Activated naive CD8-positive, alpha-beta T cell treated with anti-CD3 and anti-CD28 coated beads for 36 hours (primary cell): Measurements from ENCODE around the gene RGS7. TPM values are rescaled to one million over a fixed set of nuclear protein-coding genes. Genes with fewer than 3 reads are reported as not detected.

Experiments used
- DNase-seq: peaks from one replicate; pipeline ENCODE4 v3.0.0; 2021
- H3K27ac Mint-ChIP-seq: one replicate; pipeline ENCODE4 v1.8.0; 2022; ENCODE audit warnings: mild to moderate bottlenecking, moderate library complexity, mixed read lengths
- H3K27me3 Mint-ChIP-seq: one replicate; pipeline ENCODE4 v1.8.0; 2022; ENCODE audit warnings: mild to moderate bottlenecking, mixed read lengths
- H3K36me3 Mint-ChIP-seq: one replicate; pipeline ENCODE4 v1.8.0; 2021; ENCODE audit warnings: mild to moderate bottlenecking, mixed read lengths
- H3K4me1 Mint-ChIP-seq: one replicate; pipeline ENCODE4 v1.8.0; 2021; ENCODE audit warnings: mixed read lengths
- H3K4me3 Mint-ChIP-seq: one replicate; pipeline ENCODE4 v1.8.0; 2022; ENCODE audit warnings: mild to moderate bottlenecking, moderate library complexity, mixed read lengths
- H3K9me3 Mint-ChIP-seq: one replicate; pipeline ENCODE4 v1.8.0; 2022; ENCODE audit warnings: mixed read lengths
- total RNA-seq, 2 experiments: library from RNA; stranded (reverse); gene quantifications; one replicate each; pipeline ENCODE4 v1.2.3, GENCODE V29; 2021

RGS7 gene
- total RNA-seq, 2 experiments from 2014 or later: not detected

- no peaks in the 10 kb centered on the region for H3K4me1 Mint-ChIP-seq
- H3K27ac Mint-ChIP-seq: no peak overlapping the region
- no peaks in the 10 kb centered on the region for H3K27me3 Mint-ChIP-seq
- H3K9me3 Mint-ChIP-seq: no peaks in the 10 kb centered on the region
- H3K36me3 Mint-ChIP-seq: no peaks in the 10 kb centered on the region
- H3K4me3 Mint-ChIP-seq: no peak overlapping the region
- no peak for DNase-seq
Observed at GRCh38 chr1:240816472-240816871, 540.5 kb downstream of the RGS7 start.

- DNase-seq: no peak
- no peak overlapping the region for H3K4me3 Mint-ChIP-seq
- H3K9me3 Mint-ChIP-seq: no peaks in the 10 kb centered on the region
- no peak overlapping the region for H3K27ac Mint-ChIP-seq
- H3K36me3 Mint-ChIP-seq: no peaks in the 10 kb centered on the region
- no peaks in the 10 kb centered on the region for H3K27me3 Mint-ChIP-seq
- H3K4me1 Mint-ChIP-seq: no peaks in the 10 kb centered on the region
Observed at GRCh38 chr1:240813720-240814119, 543.3 kb downstream of the RGS7 start.

- H3K4me3 Mint-ChIP-seq: no peak overlapping the region
- no peak for DNase-seq
- H3K27me3 Mint-ChIP-seq: no peaks in the 10 kb centered on the region
- no peaks in the 10 kb centered on the region for H3K36me3 Mint-ChIP-seq
- no peak overlapping the region for H3K27ac Mint-ChIP-seq
- no peaks in the 10 kb centered on the region for H3K9me3 Mint-ChIP-seq
- no peaks in the 10 kb centered on the region for H3K4me1 Mint-ChIP-seq
Observed at GRCh38 chr1:240811256-240811655, 545.7 kb downstream of the RGS7 start.

- Mint-ChIP-seq H3K4me1 (no peaks in the 10 kb centered on the region), H3K27me3 (no peaks in the 10 kb centered on the region), H3K4me3 (no peak overlapping the region), H3K9me3 (no peaks in the 10 kb centered on the region), H3K36me3 (no peaks in the 10 kb centered on the region), H3K27ac (no peak overlapping the region)
- no peak for DNase-seq
Observed at GRCh38 chr1:240808381-240808780, 548.6 kb downstream of the RGS7 start.

- Mint-ChIP-seq H3K9me3 (no peaks in the 10 kb centered on the region), H3K4me3 (no peak overlapping the region), H3K36me3 (no peaks in the 10 kb centered on the region), H3K27me3 (no peaks in the 10 kb centered on the region), H3K4me1 (no peaks in the 10 kb centered on the region), H3K27ac (no peak overlapping the region)
- no peak for DNase-seq
Observed at GRCh38 chr1:240806200-240806745, 550.7 kb downstream of the RGS7 start.

GRCh38 chr1:240804475-240804874, 552.5 kb downstream of the RGS7 start:
- peaks cover 6% of the 10 kb centered on the region for H3K27me3 Mint-ChIP-seq
- H3K36me3 Mint-ChIP-seq: no peaks in the 10 kb centered on the region
- H3K9me3 Mint-ChIP-seq: no peaks in the 10 kb centered on the region
- no peak for DNase-seq
- no peak overlapping the region for H3K4me3 Mint-ChIP-seq
- no peaks in the 10 kb centered on the region for H3K4me1 Mint-ChIP-seq
- no peak overlapping the region for H3K27ac Mint-ChIP-seq

- H3K27ac Mint-ChIP-seq: no peak overlapping the region
- no peak overlapping the region for H3K4me3 Mint-ChIP-seq
- H3K4me1 Mint-ChIP-seq: no peaks in the 10 kb centered on the region
- H3K27me3 Mint-ChIP-seq: peaks cover 6% of the 10 kb centered on the region
- H3K36me3 Mint-ChIP-seq: no peaks in the 10 kb centered on the region
- no peak for DNase-seq
- H3K9me3 Mint-ChIP-seq: no peaks in the 10 kb centered on the region
Observed at GRCh38 chr1:240803151-240803550, 553.9 kb downstream of the RGS7 start.

GRCh38 chr1:240802271-240802670, 554.7 kb downstream of the RGS7 start:
- Mint-ChIP-seq H3K36me3 (no peaks in the 10 kb centered on the region), H3K27ac (no peak overlapping the region), H3K4me3 (no peak overlapping the region), H3K27me3 (peaks cover 6% of the 10 kb centered on the region), H3K4me1 (no peaks in the 10 kb centered on the region), H3K9me3 (no peaks in the 10 kb centered on the region)
- DNase-seq: no peak

- H3K4me1 Mint-ChIP-seq: no peaks in the 10 kb centered on the region
- peaks cover 6% of the 10 kb centered on the region for H3K27me3 Mint-ChIP-seq
- DNase-seq: no peak
- H3K36me3 Mint-ChIP-seq: no peaks in the 10 kb centered on the region
- H3K4me3 Mint-ChIP-seq: no peak overlapping the region
- H3K27ac Mint-ChIP-seq: no peak overlapping the region
- no peaks in the 10 kb centered on the region for H3K9me3 Mint-ChIP-seq
Observed at GRCh38 chr1:240801442-240801841, 555.6 kb downstream of the RGS7 start.

GRCh38 chr1:240800291-240800690, 556.7 kb downstream of the RGS7 start:
- no peaks in the 10 kb centered on the region for H3K36me3 Mint-ChIP-seq
- no peak overlapping the region for H3K4me3 Mint-ChIP-seq
- peaks cover 6% of the 10 kb centered on the region for H3K27me3 Mint-ChIP-seq
- H3K9me3 Mint-ChIP-seq: no peaks in the 10 kb centered on the region
- H3K4me1 Mint-ChIP-seq: no peaks in the 10 kb centered on the region
- H3K27ac Mint-ChIP-seq: no peak overlapping the region
- no peak for DNase-seq

GRCh38 chr1:240797050-240797449, 560.0 kb downstream of the RGS7 start:
- no peak for DNase-seq
- Mint-ChIP-seq H3K4me1 (peaks cover 2% of the 10 kb centered on the region), H3K27me3 (peaks cover 12% of the 10 kb centered on the region), H3K27ac (no peak overlapping the region), H3K36me3 (no peaks in the 10 kb centered on the region), H3K9me3 (no peaks in the 10 kb centered on the region), H3K4me3 (no peak overlapping the region)

GRCh38 chr1:240794046-240794843, 562.8 kb downstream of the RGS7 start:
- H3K9me3 Mint-ChIP-seq: no peaks in the 10 kb centered on the region
- no peak overlapping the region for H3K4me3 Mint-ChIP-seq
- no peak overlapping the region for H3K27ac Mint-ChIP-seq
- no peak for DNase-seq
- peaks cover 6% of the 10 kb centered on the region for H3K27me3 Mint-ChIP-seq
- H3K36me3 Mint-ChIP-seq: no peaks in the 10 kb centered on the region
- H3K4me1 Mint-ChIP-seq: peaks cover 2% of the 10 kb centered on the region

GRCh38 chr1:240792915-240793529, 564.0 kb downstream of the RGS7 start:
- Mint-ChIP-seq H3K27me3 (peaks cover 6% of the 10 kb centered on the region), H3K36me3 (no peaks in the 10 kb centered on the region), H3K9me3 (no peaks in the 10 kb centered on the region), H3K27ac (no peak overlapping the region), H3K4me3 (no peak overlapping the region), H3K4me1 (peaks cover 2% of the 10 kb centered on the region)
- DNase-seq: no peak

GRCh38 chr1:240790856-240791255, 566.1 kb downstream of the RGS7 start:
- Mint-ChIP-seq H3K4me1 (peaks cover 2% of the 10 kb centered on the region), H3K27ac (no peak overlapping the region), H3K36me3 (no peaks in the 10 kb centered on the region), H3K4me3 (no peak overlapping the region), H3K9me3 (no peaks in the 10 kb centered on the region), H3K27me3 (peaks cover 12% of the 10 kb centered on the region)
- no peak for DNase-seq

GRCh38 chr1:240786880-240787279, 570.1 kb downstream of the RGS7 start:
- Mint-ChIP-seq H3K27me3 (peaks cover 6% of the 10 kb centered on the region), H3K4me1 (no peaks in the 10 kb centered on the region), H3K9me3 (no peaks in the 10 kb centered on the region), H3K4me3 (no peak overlapping the region), H3K36me3 (no peaks in the 10 kb centered on the region), H3K27ac (no peak overlapping the region)
- DNase-seq: no peak

- no peak for DNase-seq
- H3K9me3 Mint-ChIP-seq: no peaks in the 10 kb centered on the region
- no peaks in the 10 kb centered on the region for H3K4me1 Mint-ChIP-seq
- H3K27ac Mint-ChIP-seq: no peak overlapping the region
- H3K36me3 Mint-ChIP-seq: no peaks in the 10 kb centered on the region
- no peak overlapping the region for H3K4me3 Mint-ChIP-seq
- peaks cover 6% of the 10 kb centered on the region for H3K27me3 Mint-ChIP-seq
Observed at GRCh38 chr1:240784776-240785175, 572.2 kb downstream of the RGS7 start.
